Stimulated activated CD4-positive, alpha-beta T cell treated with anti-CD3 and anti-CD28 coated beads, TNF-alpha, amount 100 ng/mL, for 4 hours (primary cell): ENCODE data around the gene VAV3.

Source experiments
- DNase-seq, 3 experiments: peaks; one replicate each; pipeline ENCODE4 v3.0.0-alpha.2; 2020; ENCODE audit warnings: low read depth in 3 of 3

Gene VAV3

DNA sequence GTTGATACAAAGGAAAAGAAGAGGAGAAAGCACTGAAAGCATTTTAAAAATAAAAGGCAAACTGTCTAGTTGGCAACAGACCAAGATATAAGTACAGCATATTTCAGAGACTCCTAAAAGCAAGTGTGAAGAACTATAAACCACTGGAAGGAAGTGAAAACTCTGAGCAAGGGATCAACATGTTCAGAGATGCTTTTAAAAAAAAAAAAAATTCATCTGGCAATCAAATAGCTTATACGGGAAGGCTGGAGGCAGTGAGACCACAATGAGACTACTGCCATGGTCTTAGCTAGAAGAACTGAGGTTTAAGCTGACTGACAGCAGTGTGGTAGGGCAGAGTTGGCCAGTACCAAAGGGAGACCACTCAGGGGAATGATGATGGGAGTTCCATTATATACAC, 124.3 kb downstream of the VAV3 start:
- DNase-seq, result no peak

DNA sequence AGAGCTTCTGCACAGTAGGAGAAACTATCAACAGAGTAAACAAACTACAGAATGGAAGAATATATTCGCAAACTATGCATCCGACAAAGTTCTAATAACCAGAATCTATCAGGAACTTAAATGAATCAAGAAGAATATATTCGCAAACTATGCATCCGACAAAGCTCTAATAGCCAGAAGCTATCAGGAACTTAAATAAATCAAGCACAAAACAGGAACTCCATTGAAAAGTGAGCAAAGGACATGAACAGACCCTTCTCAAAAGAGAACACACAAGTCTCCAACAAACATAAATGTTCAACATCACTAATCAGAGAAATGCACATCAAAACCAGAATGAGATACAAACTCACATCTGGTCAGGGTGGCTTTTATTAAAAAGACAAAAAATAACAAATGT, 126.9 kb downstream of the VAV3 start:
- DNase-seq, result no peak

DNA sequence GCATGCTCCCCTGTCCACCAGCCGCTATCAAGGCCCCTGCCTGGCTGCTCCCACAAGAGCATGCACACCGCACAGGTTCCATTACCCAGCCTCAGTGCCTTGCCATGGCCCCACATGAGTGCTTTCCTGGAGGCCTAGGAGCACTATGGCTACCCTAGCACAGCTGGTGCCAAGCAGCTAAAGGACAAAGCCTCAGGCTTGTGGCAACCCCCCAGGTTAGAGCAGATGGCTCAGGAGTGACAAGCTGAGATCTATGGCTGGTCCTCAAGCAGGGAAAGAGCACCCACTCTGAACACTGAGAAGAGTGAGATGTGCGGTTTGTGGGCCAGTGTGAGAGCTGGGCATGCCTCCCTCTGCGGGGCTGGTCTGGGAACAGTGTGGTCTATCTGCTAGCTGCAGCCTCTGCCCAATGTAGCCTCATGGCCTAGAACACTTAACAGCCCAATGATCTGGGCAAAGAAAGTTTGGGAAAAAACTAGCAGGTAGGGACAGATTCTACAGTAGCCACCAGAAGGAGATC, 129.8 kb downstream of the VAV3 start:
- no peak for DNase-seq

DNA sequence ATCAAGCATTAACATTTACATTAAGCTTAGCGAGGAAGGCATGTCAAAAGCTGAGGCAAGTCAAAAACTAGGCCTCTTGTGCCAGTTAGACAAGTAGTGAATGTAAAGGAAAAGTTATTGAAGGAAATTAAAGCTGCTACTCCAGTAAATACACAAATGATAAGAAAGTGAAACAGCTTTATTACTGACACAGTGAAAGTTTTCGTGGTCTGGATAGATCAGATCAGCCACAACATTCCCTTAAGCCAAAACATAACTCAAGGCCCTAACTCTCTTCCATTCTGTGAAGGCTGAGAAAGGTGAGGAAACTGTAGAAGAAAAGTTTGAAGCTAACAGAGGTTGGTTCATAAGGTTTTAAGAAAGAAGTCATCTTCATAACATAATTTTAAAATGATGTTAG, 131.9 kb downstream of the VAV3 start:
- DNase-seq, result no peak

DNA sequence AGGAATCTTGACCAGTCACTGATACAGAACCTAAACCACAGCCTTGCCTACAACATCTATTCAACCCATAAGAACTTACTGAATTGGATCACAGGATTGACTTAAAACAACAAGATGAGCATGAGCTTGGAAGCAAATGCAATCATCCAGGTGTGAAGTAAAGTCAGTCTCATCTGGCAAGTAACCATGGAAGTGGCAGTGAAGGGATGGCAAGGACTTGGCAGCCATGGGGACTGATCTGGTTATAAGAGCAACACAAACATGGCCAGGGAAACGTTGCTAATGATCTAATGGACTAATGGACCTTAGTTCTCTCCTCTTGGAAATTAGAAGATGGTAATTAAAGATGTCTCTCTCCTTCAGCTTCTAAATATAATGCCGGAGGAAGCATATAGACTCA, 133.1 kb downstream of the VAV3 start:
- no peak for DNase-seq

DNA sequence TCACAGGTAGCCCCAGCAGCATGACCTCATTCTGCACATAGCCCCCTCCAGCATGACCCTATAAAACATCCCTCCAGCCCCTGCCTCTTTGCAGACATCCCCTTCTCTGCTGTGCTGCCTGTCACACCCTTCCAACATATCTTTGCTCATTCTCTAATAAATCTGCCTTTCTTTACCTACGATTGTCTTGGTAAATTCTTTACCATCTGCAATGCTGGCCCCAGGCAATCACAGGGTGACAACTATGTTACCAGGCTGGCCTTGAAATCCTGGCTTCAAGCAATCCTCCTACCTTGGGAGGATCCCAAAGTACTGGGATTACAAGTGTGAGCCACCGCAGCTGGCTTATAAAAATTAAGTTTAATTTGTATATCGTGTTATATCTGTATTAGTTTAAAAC, 134.5 kb downstream of the VAV3 start:
- DNase-seq, result no peak

DNA sequence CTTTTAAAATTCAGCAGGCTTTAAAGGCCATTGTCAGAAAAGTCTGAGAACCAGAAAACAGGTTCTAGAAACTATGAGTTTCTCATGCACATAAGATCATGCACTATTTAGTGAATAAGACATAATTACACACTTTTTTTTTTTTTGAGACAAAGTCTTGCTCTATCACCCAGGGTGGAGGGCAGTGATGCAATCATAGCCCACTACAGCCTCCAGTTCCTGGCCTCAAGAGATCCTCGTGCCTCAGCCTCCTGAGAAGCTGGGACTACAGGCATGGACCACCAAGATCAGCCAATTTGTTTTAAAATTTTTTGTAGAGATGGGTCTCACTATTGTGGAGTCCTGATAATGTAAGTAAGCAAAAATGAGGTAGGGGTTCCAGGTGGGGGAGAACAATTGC, 134.9 kb downstream of the VAV3 start:
- no peak for DNase-seq

DNA sequence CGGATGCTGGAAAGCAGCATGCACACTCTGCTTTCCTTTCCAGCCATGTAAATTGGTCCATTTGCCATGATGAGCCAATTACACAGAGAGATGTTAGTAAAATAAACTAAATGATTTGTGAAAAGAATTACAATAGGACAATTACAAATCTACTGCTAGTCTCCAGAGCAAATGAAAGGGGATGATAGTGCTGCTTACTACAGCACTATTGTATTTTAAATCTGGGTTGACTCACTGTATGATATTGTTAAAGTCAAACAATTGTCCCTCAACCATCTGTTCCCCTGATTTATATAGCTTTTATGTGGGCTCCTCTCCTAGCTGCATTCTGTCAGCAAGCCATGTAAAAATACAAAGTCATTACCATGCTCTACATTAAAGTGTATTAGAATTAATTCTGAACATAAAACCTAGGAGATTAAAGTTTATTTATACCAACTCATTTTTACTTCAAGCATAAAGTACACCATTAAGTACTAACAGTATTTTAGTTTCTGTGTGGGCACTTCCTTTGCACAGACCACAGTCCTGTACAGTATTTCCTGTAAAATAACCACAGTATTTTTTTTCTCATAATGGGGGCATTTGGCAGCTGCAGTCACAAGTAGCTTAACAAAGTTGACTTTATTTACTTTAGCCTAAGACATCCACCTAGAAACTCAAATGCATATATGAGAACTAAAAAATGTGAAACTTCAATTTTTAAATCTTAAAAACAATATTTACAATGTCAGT, 135.8 kb downstream of the VAV3 start:
- DNase-seq, result no peak

DNA sequence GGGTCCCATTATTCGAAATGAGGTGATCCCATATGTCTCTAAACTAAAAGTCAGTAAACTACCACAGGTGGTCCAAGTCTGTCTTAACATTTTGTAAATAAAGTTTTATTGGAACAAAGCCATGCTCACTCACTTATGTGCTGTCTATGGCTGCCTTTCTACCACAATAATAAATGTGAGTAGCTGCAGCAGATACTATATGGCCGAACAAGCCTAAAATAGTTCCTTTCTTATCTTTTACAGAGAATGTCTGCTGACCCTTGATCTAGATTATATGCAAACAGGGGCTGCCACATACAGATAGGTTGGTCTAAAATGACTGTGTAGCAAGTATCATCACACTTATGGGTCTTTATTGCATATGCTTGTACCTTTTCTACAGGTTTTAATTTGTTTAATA, 140.0 kb downstream of the VAV3 start:
- no peak for DNase-seq

DNA sequence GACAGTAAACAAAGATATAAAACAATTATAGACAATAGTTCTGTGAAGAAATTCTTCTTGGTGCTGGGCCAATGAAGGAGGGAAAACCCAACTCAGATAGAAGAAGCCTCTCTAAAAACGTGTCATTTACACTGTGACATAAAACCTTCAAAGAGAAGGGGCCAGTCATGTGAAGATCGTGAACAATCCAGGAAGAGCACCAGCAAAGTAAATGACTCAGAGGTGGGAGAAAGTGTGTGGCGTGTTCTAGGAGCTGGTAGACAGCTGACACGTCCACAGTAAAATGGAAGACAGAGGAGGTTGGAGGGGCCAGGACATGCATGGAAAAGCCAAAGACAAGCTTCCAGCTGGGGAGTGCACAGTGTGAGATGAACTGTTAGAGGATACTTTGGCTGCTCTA, 143.6 kb downstream of the VAV3 start:
- DNase-seq, result no peak

DNA sequence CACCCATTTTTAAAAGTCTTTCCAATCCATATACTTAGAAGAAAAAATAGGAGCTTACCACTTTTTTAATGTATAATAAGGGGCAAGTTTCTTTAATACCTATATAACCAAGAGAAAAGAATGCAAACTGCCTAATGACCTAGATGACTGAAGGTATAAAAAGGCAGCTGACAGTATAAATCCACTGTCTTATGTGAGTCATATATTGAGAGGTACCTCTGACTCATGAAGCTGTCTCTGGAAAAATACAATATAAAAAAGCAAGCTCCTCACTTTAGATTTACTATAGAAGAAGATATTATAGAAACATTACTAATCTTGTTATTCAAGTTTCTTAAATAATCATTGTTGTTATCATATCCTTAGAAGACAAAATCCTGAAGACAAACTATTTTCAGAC, 144.2 kb downstream of the VAV3 start:
- no peak for DNase-seq

DNA sequence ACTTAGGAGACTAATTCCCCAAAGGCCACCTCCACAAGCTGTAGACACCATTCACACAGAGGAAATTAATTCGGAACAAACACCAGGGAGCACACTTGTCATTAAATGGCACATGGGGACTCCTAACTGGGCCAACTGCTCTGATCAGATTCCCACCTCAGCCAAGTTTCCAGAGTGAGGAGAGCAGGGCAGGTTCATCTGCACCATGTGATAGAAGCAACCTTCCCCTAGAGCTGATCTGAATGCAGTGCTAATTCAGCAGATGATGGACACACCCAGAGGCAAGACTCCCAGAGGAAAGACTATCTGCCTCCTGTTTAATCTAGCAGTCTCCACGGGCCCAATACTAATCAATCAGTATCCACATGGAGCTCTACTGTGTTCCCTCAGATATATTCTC, 147.0 kb downstream of the VAV3 start:
- no peak for DNase-seq

DNA sequence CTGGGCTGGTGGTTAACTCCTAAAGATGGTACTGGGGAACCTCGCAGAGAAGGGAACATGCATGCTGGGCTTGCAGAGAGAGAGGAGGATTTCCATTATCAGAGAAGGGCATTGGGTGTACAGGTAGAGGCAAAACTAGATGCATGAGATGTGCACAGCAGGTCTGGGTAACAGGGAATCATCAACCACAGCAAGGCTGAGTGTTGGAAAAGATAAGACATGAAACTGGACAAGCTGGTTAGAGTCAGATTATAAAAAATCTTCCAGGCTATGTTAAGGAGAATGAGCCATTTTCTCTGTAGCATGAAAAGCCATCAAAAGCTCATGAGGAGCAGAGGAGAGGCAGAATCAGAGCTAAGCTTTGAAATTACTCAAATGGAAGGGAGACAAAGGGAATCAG, 147.8 kb downstream of the VAV3 start:
- DNase-seq, result no peak

DNA sequence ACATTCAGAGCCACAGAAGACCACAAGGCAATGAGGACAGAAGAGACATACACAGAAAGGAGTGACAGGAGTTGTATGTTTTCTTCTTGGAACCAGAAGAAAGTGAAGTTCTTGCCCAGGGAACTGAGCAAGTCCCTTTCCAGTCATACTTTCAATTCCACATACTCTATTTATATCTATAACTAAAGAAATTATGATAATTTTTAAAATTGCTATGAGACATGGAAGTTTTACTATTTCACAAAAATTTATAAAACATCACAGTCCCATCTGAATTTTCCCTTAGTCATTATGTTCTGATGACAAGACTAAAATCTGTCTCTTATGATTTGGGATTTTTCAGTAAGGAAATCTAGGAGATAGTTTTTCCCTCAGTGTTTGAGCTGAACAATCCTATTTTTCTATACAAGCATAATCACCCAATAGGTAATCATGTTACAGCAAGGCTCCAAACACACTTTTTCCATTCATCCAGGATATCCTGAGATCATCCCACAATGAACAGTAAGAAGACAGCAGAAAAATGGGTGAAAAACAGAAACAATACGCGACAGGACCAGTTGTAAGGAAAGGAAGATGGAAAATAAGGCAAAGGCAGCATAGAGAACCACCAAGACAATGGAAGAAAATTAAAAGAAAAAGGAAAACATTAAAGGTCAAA, 154.6 kb downstream of the VAV3 start:
- no peak for DNase-seq

DNA sequence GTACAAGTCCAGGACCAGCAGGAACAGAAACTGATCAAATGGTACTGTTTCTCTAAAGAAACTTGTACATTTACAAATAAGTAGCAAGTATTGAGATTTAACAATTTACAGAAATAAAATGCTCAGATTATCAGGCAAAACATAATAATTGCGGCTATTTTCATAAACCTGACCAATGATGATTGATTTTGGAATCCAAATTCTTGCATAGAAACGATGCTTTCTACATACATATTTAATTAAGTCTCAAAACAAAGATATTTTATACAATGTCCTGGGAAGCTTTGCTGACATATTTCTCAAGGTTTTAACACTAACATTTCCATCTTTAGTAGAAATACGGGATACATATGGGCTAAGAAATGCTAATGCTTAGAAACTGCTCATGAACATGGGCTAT, 157.1 kb downstream of the VAV3 start:
- no peak for DNase-seq

DNA sequence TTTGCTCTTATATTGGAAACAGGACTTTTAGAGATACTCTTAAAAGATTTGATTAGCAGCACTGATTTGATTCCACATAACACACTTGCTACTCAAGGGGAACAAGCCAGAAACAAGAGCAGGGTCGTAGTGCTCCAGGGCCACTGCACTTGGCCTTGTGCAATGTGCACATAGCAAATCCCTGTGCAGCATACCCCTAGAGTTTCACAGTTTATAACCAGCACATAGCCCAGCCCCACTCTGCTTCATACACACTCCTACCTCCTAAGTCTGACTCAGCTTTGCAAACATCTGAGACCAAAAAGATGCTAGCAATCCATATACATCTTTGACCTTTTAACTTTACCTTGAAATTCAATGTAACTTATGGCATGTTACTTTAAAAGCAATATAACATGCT, 157.6 kb downstream of the VAV3 start:
- no peak for DNase-seq

DNA sequence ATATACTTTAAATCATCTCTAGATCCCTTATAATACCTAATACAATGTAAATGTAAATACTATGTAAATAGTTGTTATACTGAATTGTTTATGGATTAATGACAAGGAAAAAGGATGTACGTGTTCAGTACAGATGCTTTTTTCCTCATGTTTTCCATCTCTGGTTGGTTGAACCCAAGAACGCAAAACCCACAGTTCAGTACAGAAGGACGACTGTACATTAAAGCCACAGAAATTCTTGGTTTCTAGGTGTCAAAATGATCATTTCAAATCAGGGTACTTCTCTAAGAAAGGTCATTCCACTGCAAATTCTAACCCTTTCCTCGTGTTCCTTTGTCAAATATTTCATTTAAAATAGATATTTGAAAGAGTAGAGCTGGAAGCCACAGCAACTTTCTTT, 158.1 kb downstream of the VAV3 start:
- DNase-seq, result no peak

DNA sequence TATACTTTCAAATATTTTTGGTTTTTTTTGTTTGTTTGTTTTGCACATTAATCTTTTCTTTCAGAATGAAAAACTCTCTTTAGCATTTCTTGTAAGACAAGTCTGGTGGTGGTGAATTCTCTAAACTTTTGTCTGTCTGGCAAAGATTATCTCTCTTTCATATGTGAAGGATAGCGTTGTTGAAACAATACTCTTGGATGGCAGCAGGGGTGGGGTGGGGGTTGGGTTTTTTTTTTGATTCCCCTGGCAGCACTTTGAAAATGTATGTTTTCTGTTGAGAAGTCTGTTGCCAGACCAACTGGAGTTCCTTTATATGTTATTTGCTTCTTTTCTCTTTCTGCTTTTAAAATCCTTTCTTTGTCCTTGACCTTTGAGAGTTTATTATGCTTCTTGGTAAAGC, 160.2 kb downstream of the VAV3 start:
- DNase-seq, result no peak

DNA sequence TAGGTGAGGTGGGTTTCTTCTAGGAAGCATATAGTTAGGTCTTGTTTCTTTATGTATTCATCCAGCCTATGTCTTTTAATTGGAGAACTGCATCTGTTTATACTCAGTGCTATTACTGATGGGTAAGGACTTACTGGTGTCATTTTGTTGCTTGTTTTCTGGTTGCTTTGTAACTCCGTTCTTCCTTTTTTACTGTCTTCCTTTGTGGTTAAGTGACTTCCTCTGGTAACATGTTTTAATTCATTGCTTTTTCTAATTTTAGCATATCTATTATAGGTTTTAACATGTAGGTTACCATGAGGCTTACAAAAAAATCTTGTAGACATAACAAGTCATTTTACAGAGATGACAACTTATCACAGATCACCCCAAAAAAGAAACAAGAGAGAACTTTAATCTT, 160.8 kb downstream of the VAV3 start:
- DNase-seq, result no peak

DNA sequence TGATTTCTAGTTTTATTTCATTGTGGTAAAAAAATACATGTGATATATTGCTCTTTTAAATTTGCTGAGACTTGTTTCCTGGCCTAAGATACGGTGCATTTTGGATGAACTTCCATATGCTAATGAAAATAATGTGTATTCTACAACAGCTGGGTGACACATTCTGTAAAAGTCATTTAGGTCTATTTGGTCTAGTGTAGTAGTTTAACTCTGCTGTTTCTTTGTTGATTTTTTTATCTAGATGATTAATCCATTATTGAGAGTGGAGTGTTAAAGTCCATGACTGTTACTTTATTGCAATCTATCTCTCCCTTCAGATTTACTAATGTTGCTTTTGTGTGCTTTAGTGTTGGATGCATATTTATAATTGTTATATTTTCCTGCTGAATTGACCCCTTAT, 161.4 kb downstream of the VAV3 start:
- DNase-seq, result no peak

DNA sequence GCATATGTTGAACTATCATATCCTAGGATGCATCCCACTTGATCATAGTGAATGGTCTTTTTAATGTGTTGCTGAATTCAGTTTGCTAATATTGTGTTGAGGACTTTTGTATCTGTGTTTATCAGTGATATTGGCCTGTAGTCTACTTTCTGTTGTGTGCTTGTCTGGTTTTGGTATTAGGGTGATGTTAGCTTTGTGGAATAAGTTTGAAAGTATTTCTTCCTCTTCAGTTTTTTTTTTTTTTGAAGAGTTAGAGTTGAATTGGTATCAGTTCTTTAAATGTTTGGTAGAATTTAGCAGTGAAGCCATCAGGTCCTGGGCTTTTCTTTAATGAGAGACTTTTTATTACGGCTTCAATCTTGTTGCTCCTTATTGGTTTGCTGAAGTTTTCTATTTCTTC, 162.3 kb downstream of the VAV3 start:
- no peak for DNase-seq

DNA sequence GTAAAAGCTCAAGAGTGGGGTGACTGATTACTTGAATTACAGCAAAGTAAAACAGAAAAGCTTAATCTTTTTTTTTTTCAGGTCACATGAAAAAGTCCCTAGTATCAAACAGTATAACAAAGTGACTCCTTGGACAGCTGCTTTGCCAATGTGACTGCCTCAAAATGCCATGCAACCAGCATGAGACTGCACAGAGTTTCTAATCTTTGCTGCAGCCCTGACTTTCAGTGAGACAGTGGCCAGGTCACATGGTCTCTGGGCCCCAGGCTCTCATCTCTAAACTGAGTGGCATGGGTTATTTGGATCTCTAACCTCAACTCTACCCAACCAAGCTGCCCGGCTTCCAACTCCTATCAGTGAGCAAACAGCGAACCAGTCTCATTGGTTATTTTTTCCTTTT, 169.0 kb downstream of the VAV3 start:
- no peak for DNase-seq

DNA sequence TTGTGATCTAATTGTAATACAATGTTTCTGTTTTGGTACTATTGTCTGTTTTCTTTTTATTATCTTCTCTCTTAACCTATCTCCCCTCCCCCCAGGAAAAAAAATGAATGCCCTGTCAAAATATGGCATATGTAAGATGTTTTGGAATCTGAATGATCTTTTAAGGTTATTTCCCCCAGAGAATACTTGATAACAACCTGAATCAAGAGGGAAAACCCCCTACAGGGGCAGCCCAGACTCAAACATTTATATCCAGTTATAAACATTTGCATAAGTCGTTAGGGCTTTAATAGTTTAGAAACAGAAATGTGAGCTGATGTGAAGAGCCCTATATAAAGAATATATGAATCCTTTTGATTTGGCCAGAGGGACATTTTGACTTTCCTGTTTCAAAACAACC, 169.5 kb downstream of the VAV3 start:
- DNase-seq, result no peak

DNA sequence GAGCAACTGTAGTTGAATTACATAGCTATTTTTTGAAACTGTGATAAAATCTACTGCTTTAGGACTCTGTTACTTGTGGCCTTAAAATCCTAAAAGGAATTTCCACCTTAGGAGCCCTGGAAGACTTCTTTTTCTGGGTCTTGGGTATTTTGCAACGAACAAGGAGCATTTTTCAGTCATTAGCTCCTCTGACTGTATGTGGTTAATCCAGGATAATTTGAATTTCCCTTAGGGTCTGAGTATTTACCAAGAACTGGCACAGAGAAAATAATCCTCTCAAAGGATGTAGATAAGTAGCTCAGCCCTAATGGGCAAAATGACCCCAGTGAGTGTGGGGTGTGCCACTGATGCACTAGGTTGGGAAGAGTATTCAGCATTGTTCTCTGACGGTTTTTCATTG, 170.4 kb downstream of the VAV3 start:
- DNase-seq, result no peak
